Parathyroid adenoma (tissue), 2 donors: ENCODE results near the gene IGF2BP3.

Experiments used
- H2AFZ ChIP-seq: fragments of 300-600 bp; sonication (generic); one replicate; pipeline ENCODE4 v1.7.0; 2017; ENCODE audit warnings: antibody characterized with exemption, mild to moderate bottlenecking
- H3K27ac ChIP-seq: fragments of 300-600 bp; sonication (generic); one replicate; pipeline ENCODE4 v1.7.0; 2017
- H3K27me3 ChIP-seq: fragments of 300-600 bp; sonication (generic); one replicate; pipeline ENCODE4 v1.7.0; 2017; ENCODE audit warnings: low read length; ENCODE audit not compliant: control insufficient read depth, insufficient read depth
- H3K36me3 ChIP-seq: fragments of 300-600 bp; sonication (generic); one replicate; pipeline ENCODE4 v1.7.0; 2017; ENCODE audit warnings: low read length; ENCODE audit not compliant: control insufficient read depth, insufficient read depth
- H3K4me1 ChIP-seq: fragments of 300-600 bp; sonication (generic); one replicate; pipeline ENCODE4 v1.7.0; 2017; ENCODE audit warnings: control low read depth
- H3K4me2 ChIP-seq: fragments of 300-600 bp; sonication (generic); one replicate; pipeline ENCODE4 v1.7.0; 2017; ENCODE audit warnings: low read length
- H3K4me3 ChIP-seq: fragments of 300-600 bp; sonication (generic); one replicate; pipeline ENCODE4 v1.7.0; 2017; ENCODE audit warnings: low read depth, low read length
- H3K79me2 ChIP-seq: fragments of 300-600 bp; sonication (generic); one replicate; pipeline ENCODE4 v1.7.0; 2017; ENCODE audit warnings: control low read depth
- H3K9ac ChIP-seq: fragments of 300-600 bp; sonication (generic); one replicate; pipeline ENCODE4 v1.7.0; 2017; ENCODE audit warnings: mild to moderate bottlenecking
- H3K9me3 ChIP-seq: fragments of 300-600 bp; sonication (generic); one replicate; pipeline ENCODE4 v1.7.0; 2017; ENCODE audit warnings: low read length; ENCODE audit not compliant: control insufficient read depth
- TF ChIP-seq, protein P1 (sequence below): fragments of 300-600 bp; sonication (generic); IDR thresholded peaks from one replicate; pipeline ENCODE4 v1.7.0; 2017; ENCODE audit warnings: antibody characterized with exemption, mild to moderate bottlenecking
- donor health status: primary hyperparathyroidism.

The IGF2BP3 gene

DNA sequence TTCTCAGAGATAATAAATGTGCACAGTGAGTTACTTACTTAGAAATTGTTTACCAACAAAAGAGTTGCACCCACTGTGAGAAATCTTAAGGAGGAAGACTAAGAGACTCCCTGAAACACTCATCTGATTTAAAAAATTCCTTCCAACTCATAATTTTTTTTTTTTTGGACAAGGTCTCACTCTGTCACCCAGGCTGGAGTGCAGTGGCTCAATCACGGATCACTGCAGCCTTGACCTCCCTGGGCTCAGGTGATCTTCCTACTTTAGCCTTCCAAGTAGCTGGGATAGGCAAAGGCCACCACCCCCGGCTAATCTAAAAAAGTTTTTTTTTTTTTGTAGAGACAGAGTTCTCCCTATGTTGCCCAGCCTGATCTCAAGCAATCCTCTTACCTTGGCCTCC, 135.2 kb downstream of the IGF2BP3 start:
- TF ChIP-seq, protein P1, sequence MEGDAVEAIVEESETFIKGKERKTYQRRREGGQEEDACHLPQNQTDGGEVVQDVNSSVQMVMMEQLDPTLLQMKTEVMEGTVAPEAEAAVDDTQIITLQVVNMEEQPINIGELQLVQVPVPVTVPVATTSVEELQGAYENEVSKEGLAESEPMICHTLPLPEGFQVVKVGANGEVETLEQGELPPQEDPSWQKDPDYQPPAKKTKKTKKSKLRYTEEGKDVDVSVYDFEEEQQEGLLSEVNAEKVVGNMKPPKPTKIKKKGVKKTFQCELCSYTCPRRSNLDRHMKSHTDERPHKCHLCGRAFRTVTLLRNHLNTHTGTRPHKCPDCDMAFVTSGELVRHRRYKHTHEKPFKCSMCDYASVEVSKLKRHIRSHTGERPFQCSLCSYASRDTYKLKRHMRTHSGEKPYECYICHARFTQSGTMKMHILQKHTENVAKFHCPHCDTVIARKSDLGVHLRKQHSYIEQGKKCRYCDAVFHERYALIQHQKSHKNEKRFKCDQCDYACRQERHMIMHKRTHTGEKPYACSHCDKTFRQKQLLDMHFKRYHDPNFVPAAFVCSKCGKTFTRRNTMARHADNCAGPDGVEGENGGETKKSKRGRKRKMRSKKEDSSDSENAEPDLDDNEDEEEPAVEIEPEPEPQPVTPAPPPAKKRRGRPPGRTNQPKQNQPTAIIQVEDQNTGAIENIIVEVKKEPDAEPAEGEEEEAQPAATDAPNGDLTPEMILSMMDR = no peak
- Histone ChIP-seq H3K79me2 (no peaks in the 10 kb centered on the region), H3K9me3 (no peaks in the 10 kb centered on the region), H3K27me3 (no peaks in the 10 kb centered on the region), H3K4me1 (no peaks in the 10 kb centered on the region), H3K9ac (no peak overlapping the region), H3K36me3 (no peaks in the 10 kb centered on the region), H3K4me2 (no peak overlapping the region), H3K27ac (no peak overlapping the region), H2AFZ (no peak overlapping the region), H3K4me3 (no peak overlapping the region)

- Histone ChIP-seq H2AFZ (no peak overlapping the region), H3K79me2 (no peaks in the 10 kb centered on the region), H3K4me2 (no peak overlapping the region), H3K9ac (no peak overlapping the region), H3K9me3 (no peaks in the 10 kb centered on the region), H3K4me3 (no peak overlapping the region), H3K27me3 (no peaks in the 10 kb centered on the region), H3K36me3 (no peaks in the 10 kb centered on the region), H3K4me1 (no peaks in the 10 kb centered on the region), H3K27ac (no peak overlapping the region)
- TF ChIP-seq, protein P1 = no peak
These were observed 135.7 kb downstream of the IGF2BP3 start for GRCh38 chr7:23334482-23335056.

DNA sequence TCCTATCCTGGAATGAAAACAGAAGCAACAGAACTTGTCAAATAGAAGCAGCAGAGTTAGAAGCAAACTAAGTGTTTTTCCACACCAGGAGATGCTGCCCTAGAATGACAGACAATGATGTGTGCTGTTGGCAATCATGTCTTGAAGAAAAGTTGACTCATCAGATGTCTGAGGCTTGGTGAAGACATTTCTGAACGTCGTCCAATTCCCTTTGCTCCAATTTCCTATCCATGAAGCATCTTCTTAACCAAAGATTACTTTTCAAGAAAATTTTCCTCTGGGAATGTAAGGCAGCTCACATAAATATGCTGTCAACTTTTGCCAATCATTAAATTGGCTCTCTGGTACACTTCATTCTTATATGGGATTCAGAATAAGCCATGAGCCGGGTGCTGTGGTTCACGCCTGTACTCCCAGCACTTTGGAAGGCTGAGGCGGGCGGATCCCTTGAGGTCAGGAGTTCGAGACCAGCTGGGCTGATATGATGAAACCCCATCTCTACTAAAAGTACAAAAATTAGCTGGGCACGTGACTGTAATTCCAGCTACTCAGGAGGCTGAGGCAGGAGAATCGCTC, 136.5 kb downstream of the IGF2BP3 start:
- Histone ChIP-seq H2AFZ (no peak overlapping the region), H3K27me3 (no peaks in the 10 kb centered on the region), H3K27ac (no peak overlapping the region), H3K9ac (no peak overlapping the region), H3K79me2 (no peaks in the 10 kb centered on the region), H3K4me1 (no peaks in the 10 kb centered on the region), H3K9me3 (no peaks in the 10 kb centered on the region), H3K4me2 (no peak overlapping the region), H3K36me3 (no peaks in the 10 kb centered on the region), H3K4me3 (no peak overlapping the region)
- TF ChIP-seq, protein P1 = no peak

DNA sequence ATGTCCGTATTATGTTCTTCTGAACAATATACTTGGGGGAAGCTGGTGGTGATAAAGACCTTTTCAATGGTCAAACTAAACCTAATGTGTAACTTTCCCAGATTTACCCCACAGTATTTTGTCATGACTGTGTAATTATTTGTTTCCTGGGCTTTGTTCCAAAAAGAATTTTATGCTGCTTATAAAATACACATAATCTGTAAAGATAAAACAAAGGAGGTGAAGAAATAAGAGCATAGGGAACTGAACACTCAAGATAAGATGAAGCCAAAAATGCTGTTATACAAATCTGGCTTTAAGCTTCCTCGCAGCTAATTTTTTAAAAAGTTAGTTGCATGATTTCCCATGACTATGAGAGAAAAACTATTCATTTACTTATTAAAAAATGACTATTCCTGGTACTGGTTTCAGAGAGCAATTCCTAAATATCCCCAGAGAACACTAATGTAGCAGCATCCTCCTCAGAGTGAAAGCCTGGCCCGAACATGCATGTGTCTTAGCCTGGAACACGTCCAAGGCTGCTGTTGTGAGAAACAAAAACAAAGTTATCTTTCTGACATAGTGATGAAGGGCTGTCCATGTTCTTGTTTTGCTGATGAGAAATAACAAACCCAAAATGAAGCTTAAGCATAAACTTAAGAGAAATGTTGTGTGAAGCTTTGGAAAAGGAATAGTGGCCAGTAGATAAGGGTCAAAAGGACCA, 137.2 kb downstream of the IGF2BP3 start:
- H3K27ac ChIP-seq = no peak overlapping the region
- H3K36me3 ChIP-seq = no peaks in the 10 kb centered on the region
- H3K9me3 ChIP-seq = no peaks in the 10 kb centered on the region

More for the DNA sequence above, 137.2 kb downstream of the IGF2BP3 start:
- Histone ChIP-seq H3K9ac (no peak overlapping the region), H3K4me1 (no peaks in the 10 kb centered on the region), H3K27me3 (no peaks in the 10 kb centered on the region), H3K4me3 (no peak overlapping the region), H3K4me2 (no peak overlapping the region), H3K79me2 (no peaks in the 10 kb centered on the region), H2AFZ (no peak overlapping the region)
- TF ChIP-seq, protein P1 = no peak
